Neural crest cell (in vitro differentiated cells): Measurements from ENCODE around the gene EDC3. TPM values are rescaled to one million over a fixed set of nuclear protein-coding genes. Genes with fewer than 3 reads are reported as not detected.

Experiments used
- DNase-seq: peaks from one replicate; pipeline ENCODE4 v3.0.0; 2021; ENCODE audit warnings: low read depth, mixed read lengths, low spot score
- H3K27ac Mint-ChIP-seq: one replicate; pipeline ENCODE4 v1.8.0; 2021; ENCODE audit warnings: mild to moderate bottlenecking, mixed read lengths; ENCODE audit not compliant: unreplicated experiment
- H3K27me3 Mint-ChIP-seq: 2 replicates; pipeline ENCODE4 v1.8.0; 2021; ENCODE audit warnings: low read depth, mild to moderate bottlenecking, mixed read lengths
- H3K36me3 Mint-ChIP-seq: 2 replicates; pipeline ENCODE4 v1.8.0; 2021; ENCODE audit warnings: low read depth, mild to moderate bottlenecking, mixed read lengths
- H3K4me1 Mint-ChIP-seq: 2 replicates; pipeline ENCODE4 v1.8.0; 2021; ENCODE audit warnings: mixed read lengths
- H3K4me3 Mint-ChIP-seq: one replicate; pipeline ENCODE4 v1.8.0; 2021; ENCODE audit warnings: mild to moderate bottlenecking, mixed read lengths
- H3K9me3 Mint-ChIP-seq: 2 replicates; pipeline ENCODE4 v1.8.0; 2021; ENCODE audit warnings: mixed read lengths
- total RNA-seq: library from RNA; stranded (reverse); gene quantifications from 2 replicates; pipeline ENCODE4 v1.2.1, GENCODE V29; 2021
- TF ChIP-seq, protein P1 (sequence below): fragments of 200-600 bp; sonication (generic); conservative IDR thresholded peaks from 2 replicates; pipeline ENCODE4 v1.5.0; 2021; ENCODE audit warnings: antibody characterized with exemption, mild to moderate bottlenecking

Gene EDC3
- total RNA-seq, 1 donor from 2014 or later, result 69.8 TPM

DNA sequence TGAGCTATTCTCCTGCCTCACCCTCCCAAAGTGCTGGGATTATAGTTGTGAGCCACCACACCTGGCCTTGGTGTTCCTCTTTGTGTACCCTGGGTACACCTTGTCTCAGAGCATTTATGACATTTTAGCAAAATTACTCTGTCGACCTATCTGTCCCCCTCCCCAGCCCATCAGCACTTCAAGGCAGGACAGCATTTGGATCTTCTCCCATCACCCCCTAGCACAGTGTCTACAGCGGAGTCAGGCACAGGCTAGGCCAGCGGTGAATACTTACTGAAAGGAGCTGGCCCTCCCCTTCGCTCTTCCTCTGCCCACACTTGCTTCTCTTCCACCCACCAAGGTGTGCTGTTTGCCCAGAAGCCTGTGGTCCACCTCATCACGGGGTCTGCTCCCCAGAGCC is 100.6 kb downstream of the EDC3 start:
- peaks cover 10% of the 10 kb centered on the region for H3K4me1 Mint-ChIP-seq
- DNase-seq, result no peak
- no peak overlapping the region for H3K4me3 Mint-ChIP-seq
- no peaks in the 10 kb centered on the region for H3K9me3 Mint-ChIP-seq
- TF ChIP-seq, protein P1, sequence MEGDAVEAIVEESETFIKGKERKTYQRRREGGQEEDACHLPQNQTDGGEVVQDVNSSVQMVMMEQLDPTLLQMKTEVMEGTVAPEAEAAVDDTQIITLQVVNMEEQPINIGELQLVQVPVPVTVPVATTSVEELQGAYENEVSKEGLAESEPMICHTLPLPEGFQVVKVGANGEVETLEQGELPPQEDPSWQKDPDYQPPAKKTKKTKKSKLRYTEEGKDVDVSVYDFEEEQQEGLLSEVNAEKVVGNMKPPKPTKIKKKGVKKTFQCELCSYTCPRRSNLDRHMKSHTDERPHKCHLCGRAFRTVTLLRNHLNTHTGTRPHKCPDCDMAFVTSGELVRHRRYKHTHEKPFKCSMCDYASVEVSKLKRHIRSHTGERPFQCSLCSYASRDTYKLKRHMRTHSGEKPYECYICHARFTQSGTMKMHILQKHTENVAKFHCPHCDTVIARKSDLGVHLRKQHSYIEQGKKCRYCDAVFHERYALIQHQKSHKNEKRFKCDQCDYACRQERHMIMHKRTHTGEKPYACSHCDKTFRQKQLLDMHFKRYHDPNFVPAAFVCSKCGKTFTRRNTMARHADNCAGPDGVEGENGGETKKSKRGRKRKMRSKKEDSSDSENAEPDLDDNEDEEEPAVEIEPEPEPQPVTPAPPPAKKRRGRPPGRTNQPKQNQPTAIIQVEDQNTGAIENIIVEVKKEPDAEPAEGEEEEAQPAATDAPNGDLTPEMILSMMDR, result no peak
- H3K36me3 Mint-ChIP-seq, result peaks cover 22% of the 10 kb centered on the region
- H3K27me3 Mint-ChIP-seq, result peaks cover 2% of the 10 kb centered on the region
- peak overlapping the region; percentile 57 for H3K27ac Mint-ChIP-seq

GRCh38 chr15:74594455-74594854 is 101.4 kb downstream of the EDC3 start:
- H3K36me3 Mint-ChIP-seq, result peaks cover 27% of the 10 kb centered on the region

DNA sequence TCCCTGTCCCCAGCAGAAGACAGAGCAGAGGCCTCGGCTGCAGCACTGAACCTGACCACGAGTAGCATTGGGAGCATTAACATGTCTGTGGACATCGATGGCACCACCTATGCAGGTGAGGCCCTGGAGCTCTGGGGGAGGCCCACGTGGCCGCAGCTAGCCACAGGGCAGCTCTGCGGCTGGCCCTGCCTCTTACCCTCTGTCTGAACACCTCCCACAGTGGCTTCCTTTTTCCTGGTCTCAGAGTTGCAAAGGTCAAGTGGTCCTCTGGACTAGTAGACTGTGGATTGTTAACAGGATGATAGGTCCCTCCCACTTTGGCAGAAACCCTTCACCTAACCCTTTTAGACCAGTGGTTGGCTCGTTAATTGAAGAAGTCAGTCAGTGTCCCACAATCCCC is 102.7 kb downstream of the EDC3 start:
- Mint-ChIP-seq H3K4me1 (peaks cover 22% of the 10 kb centered on the region), H3K4me3 (no peak overlapping the region), H3K36me3 (peaks cover 21% of the 10 kb centered on the region), H3K27me3 (peaks cover 3% of the 10 kb centered on the region), H3K27ac (no peak overlapping the region), H3K9me3 (no peaks in the 10 kb centered on the region)
- TF ChIP-seq, protein P1, result no peak
- DNase-seq, result no peak

More at GRCh38 chr15:74594455-74594854, 101.4 kb downstream of the EDC3 start:
- H3K9me3 Mint-ChIP-seq, result no peaks in the 10 kb centered on the region
- TF ChIP-seq, protein P1, result no peak
- no peak for DNase-seq
- H3K4me3 Mint-ChIP-seq, result no peak overlapping the region
- H3K4me1 Mint-ChIP-seq, result peaks cover 15% of the 10 kb centered on the region
- H3K27ac Mint-ChIP-seq, result peak overlapping the region; percentile 43
- peaks cover 2% of the 10 kb centered on the region for H3K27me3 Mint-ChIP-seq

DNA sequence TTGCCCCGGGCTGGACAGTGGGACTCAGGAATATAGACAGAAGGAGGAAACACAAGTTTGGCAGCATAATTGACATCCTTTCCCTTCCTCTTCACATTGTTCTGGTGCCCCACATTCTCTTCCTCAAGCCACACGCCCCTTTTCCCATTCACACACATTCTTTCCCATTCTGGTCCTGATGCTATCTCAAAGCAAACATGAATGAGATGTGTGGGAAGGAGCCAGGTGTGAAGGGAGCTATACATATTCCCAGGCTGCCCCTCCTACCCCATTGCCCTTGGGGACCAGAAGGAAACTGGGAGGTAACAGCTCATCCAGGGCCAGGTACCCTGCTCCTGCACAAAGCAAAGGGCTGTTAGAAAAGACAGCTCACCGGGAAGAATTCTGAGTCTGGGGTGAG is 103.6 kb downstream of the EDC3 start:
- Mint-ChIP-seq H3K4me3 (no peak overlapping the region), H3K9me3 (no peaks in the 10 kb centered on the region), H3K36me3 (peaks cover 18% of the 10 kb centered on the region), H3K27me3 (peaks cover 3% of the 10 kb centered on the region), H3K4me1 (peaks cover 27% of the 10 kb centered on the region), H3K27ac (no peak overlapping the region)
- no peak for DNase-seq
- TF ChIP-seq, protein P1, result no peak

DNA sequence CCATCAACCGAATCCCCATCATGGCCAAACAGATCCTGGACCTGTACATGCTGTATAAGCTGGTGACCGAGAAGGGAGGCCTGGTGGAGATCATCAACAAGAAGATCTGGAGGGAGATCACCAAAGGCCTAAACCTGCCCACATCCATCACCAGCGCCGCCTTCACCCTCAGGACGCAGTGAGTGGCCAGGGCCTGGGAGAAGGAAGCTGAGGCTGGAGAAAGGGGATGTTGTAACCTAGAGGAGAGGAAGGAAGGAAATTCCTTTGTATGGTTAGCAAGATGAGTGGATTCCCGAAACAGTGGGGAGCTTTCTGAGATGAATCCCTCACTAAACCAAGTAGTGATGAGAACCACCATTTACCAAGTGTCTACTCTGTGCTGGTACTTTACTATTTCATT is 106.0 kb downstream of the EDC3 start:
- Mint-ChIP-seq H3K4me1 (peaks cover 51% of the 10 kb centered on the region), H3K9me3 (no peaks in the 10 kb centered on the region), H3K27ac (no peak overlapping the region), H3K36me3 (peaks cover 15% of the 10 kb centered on the region), H3K4me3 (no peak overlapping the region), H3K27me3 (peaks cover 3% of the 10 kb centered on the region)
- TF ChIP-seq, protein P1, result no peak
- no peak for DNase-seq

DNA sequence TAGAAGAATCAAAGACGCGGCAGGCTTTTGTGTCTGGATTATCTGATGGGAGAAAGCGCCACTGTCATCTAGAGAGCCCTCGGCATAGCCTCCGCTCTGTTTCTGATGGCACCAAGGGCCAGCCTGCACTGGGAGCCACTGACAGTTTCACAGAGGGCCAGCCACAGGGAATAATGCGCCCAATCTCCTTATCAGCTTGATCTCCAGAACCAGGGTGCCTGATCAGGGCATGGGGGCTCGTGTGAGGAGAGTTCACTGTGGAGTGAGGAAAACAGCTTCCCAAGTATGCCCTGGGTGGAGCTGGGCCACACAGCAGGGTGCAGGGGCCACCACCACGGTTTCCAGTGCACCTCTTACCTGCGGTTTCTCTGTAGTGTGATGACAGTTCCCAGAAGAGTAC is 110.0 kb downstream of the EDC3 start:
- H3K27ac Mint-ChIP-seq, result peak overlapping the region; percentile 32
- H3K4me1 Mint-ChIP-seq, result peaks cover 73% of the 10 kb centered on the region
- DNase-seq, result no peak
- TF ChIP-seq, protein P1, result no peak
- peaks cover 3% of the 10 kb centered on the region for H3K27me3 Mint-ChIP-seq
- peaks cover 10% of the 10 kb centered on the region for H3K36me3 Mint-ChIP-seq
- H3K4me3 Mint-ChIP-seq, result no peak overlapping the region
- no peaks in the 10 kb centered on the region for H3K9me3 Mint-ChIP-seq
